ENCODE results near the gene UBE2D2.

GRCh38 chr5:139571966-139572365 is 10.8 kb downstream of the UBE2D2 start:
- TF ChIP-seq CTCF (conservative IDR thresholded peaks at IDR 0.05) (no peak), ZFX (IDR thresholded peaks at IDR 0.05) (no peak)

Data from C4-2B (cell line).